Measurements from ENCODE around the gene UAP1L1.
"Not testable (repeated sequence)": the region's sequence is repeated elsewhere in the genome, so short reads cannot be mapped to it uniquely, and the experiment has no call there.

The UAP1L1 gene

DNA sequence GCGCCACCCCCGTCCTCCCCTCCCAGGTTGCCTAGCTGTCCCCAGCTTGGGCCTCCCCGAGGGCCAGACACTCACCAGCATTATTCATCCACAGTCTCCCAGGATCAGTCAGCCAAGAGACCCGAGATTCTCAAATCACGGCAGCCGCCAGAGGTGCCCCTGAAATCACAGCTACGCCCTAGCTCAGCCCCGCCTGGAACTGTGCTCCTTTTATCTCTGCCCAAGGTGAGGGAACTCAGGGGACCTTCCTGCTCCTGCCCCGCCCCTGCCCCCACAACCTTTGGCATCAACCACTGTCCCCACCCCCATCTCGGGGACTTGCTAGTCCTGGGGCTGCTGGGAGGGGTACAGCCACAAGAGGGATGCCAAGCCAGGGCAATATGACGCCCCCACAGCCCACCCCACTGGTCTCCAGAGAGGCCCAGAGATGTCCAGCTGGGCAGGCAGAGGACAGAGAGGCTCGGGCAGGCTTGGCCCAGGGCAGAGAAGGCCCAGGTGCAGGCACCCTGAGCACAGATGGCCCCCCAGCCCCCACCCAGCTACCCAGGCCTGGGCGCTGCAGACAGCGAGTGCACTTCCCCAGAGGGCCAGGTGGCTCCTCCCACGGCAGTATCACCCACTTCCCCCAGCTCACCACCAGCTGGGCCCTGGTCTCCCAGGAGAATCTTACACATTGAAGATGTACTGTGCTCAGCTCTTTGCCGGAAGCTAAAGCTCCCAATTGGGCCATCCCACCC, 45.2 kb upstream of the UAP1L1 start, which contains the start of gene FUT7:
TSS of gene FUT7 (minus strand) at position 185 of the 737 bp plus-strand sequence. CDS start at position 88, 97 bp downstream.
- no peak for DNase-seq
- Histone ChIP-seq H4K20me1 (ENCODE audit: insufficient read depth, low read length) (no peaks in the 10 kb centered on the region), H3K9ac (ENCODE audit: low read length) (no peak within 1 kb of the TSS), H2AFZ (ENCODE audit: low read length) (no peak within 1 kb of the TSS), H3K79me2 (ENCODE audit: low read length) (no peaks in the 10 kb centered on the region), H3K4me1 (ENCODE audit: low read length) (peaks cover 8% of the 10 kb centered on the region), H3K4me2 (ENCODE audit: low read depth, low read length) (no peak within 1 kb of the TSS), H3K9me2 (replicated peaks; ENCODE audit: insufficient read depth, low read length) (no peaks in the 10 kb centered on the region), H3K4me3 (ENCODE audit: low read length) (no peak within 1 kb of the TSS), H3F3A (ENCODE audit: insufficient read depth, low read length) (peaks cover 5% of the 10 kb centered on the region), H3K9me3 (replicated peaks; ENCODE audit: insufficient read depth, low read length) (no peaks in the 10 kb centered on the region), H3K27me3 (replicated peaks; ENCODE audit: insufficient read depth, low read length) (peaks cover 68% of the 10 kb centered on the region), H3K27ac (ENCODE audit: low read length) (no peak within 1 kb of the TSS), H3K36me3 (replicated peaks; ENCODE audit: insufficient read depth, low read length) (no peaks in the 10 kb centered on the region)
- TF ChIP-seq EZH2 (optimal IDR thresholded peaks at IDR 0.05; ENCODE audit: low read depth, low read length) (no peak), EZH2phosphoT487 (IDR thresholded peaks at IDR 0.05; ENCODE audit: low read length) (no peak)
- TF ChIP-seq, protein P1, sequence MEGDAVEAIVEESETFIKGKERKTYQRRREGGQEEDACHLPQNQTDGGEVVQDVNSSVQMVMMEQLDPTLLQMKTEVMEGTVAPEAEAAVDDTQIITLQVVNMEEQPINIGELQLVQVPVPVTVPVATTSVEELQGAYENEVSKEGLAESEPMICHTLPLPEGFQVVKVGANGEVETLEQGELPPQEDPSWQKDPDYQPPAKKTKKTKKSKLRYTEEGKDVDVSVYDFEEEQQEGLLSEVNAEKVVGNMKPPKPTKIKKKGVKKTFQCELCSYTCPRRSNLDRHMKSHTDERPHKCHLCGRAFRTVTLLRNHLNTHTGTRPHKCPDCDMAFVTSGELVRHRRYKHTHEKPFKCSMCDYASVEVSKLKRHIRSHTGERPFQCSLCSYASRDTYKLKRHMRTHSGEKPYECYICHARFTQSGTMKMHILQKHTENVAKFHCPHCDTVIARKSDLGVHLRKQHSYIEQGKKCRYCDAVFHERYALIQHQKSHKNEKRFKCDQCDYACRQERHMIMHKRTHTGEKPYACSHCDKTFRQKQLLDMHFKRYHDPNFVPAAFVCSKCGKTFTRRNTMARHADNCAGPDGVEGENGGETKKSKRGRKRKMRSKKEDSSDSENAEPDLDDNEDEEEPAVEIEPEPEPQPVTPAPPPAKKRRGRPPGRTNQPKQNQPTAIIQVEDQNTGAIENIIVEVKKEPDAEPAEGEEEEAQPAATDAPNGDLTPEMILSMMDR (IDR thresholded peaks at IDR 0.05; ENCODE audit: low read length) = no peak

DNA sequence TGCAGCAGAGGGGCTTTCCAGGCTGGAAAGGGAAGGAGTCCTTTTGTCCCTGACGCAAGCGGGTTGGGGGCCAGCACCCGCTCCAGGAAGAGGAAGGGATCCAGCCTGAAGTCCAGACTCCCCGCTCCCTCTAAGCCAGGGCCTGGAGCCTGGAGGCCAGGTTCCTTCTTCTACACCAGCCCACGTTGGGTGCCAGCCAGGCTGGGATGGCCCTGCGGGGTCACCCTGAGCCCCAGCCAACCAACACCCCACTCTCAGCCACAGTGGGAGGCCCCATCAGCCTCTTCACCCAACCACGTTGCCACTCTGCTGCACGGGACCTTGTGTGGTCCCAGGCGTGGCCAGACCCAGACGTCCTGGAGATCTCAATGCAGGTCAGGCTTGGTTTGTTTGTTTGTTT, 44.5 kb upstream of the UAP1L1 start:
- H3K9ac ChIP-seq (ENCODE audit: low read length) = no peak overlapping the region
- peaks cover 70% of the 10 kb centered on the region for H3K27me3 ChIP-seq (replicated peaks; ENCODE audit: insufficient read depth, low read length)
- H3K9me2 ChIP-seq (replicated peaks; ENCODE audit: insufficient read depth, low read length) = no peaks in the 10 kb centered on the region
- H3K9me3 ChIP-seq (replicated peaks; ENCODE audit: insufficient read depth, low read length) = no peaks in the 10 kb centered on the region
- no peak overlapping the region for H2AFZ ChIP-seq (ENCODE audit: low read length)
- peaks cover 8% of the 10 kb centered on the region for H3K4me1 ChIP-seq (ENCODE audit: low read length)
- peaks cover 5% of the 10 kb centered on the region for H3F3A ChIP-seq (ENCODE audit: insufficient read depth, low read length)
- no peak overlapping the region for H3K4me2 ChIP-seq (ENCODE audit: low read depth, low read length)
- H3K36me3 ChIP-seq (replicated peaks; ENCODE audit: insufficient read depth, low read length) = no peaks in the 10 kb centered on the region
- TF ChIP-seq, protein P1 (IDR thresholded peaks at IDR 0.05; ENCODE audit: low read length) = no peak
- TF ChIP-seq EZH2 (optimal IDR thresholded peaks at IDR 0.05; ENCODE audit: low read depth, low read length) (no peak), EZH2phosphoT487 (IDR thresholded peaks at IDR 0.05; ENCODE audit: low read length) (no peak)
- no peaks in the 10 kb centered on the region for H4K20me1 ChIP-seq (ENCODE audit: insufficient read depth, low read length)
- no peaks in the 10 kb centered on the region for H3K79me2 ChIP-seq (ENCODE audit: low read length)
- H3K27ac ChIP-seq (ENCODE audit: low read length) = no peak overlapping the region
- no peak for DNase-seq
- no peak overlapping the region for H3K4me3 ChIP-seq (ENCODE audit: low read length)

DNA sequence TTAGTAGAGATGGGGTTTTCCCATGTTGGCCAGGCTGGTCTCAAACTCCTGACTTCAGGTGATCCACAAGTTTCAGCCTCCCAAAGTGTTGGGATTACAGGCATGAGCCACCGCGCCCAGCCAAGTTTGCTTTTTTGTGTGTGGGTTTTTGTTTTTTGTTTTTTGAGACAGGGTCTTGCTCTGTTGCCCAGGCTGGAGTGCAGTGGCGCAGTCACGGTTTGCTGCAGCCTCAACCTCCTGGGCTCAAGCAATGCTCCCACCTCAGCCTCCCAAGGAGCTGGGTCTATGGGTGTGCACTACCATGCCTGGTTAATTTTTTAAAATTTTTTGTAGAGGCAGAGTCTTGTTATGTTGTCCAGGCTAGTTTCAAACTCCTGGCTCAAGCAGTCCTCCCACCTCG, 43.8 kb upstream of the UAP1L1 start:
- not testable (repeated sequence) for H3F3A ChIP-seq (ENCODE audit: insufficient read depth, low read length); H3K9ac ChIP-seq (ENCODE audit: low read length); H3K9me2 ChIP-seq (replicated peaks; ENCODE audit: insufficient read depth, low read length); H3K9me3 ChIP-seq (replicated peaks; ENCODE audit: insufficient read depth, low read length); H4K20me1 ChIP-seq (ENCODE audit: insufficient read depth, low read length); H3K27ac ChIP-seq (ENCODE audit: low read length); H3K79me2 ChIP-seq (ENCODE audit: low read length); DNase-seq; H3K36me3 ChIP-seq (replicated peaks; ENCODE audit: insufficient read depth, low read length); H3K4me2 ChIP-seq (ENCODE audit: low read depth, low read length); H3K4me3 ChIP-seq (ENCODE audit: low read length); H2AFZ ChIP-seq (ENCODE audit: low read length); H3K4me1 ChIP-seq (ENCODE audit: low read length)
- H3K27me3 ChIP-seq (replicated peaks; ENCODE audit: insufficient read depth, low read length) = peaks cover 70% of the 10 kb centered on the region

DNA sequence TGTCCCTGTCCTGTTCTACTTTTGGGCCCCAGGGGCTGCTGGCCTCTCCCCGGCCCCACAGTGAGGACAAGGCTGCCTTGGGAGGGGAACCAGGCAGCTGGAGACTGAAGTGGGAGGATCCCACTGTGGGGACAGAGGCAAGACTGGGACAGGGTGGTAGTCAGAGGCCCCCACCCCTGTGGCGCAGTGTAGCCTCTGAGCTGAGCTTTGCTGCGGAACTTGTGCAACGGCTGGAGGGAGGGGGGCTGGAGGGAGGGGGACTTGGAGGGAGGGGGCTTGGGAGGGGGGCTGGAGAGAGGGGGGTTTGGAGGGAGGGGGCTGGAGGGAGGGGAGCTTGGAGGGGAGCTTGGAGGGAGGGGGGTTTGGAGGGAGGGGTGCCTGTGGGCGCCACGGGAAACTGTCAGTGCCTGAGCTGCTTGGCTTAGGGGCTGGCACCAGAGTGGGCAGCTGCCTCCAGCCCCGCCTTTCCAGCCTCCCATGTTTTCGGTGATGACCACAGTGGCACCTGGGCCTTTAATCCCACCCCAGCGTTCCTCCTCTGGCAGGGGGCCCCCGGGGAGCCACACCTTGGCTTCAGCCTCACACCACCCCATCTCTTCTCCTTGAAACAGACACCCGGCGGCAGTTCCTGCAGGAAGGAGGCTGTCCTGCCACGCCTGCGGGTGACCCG, 43.1 kb upstream of the UAP1L1 start:
- Histone ChIP-seq H3K9me2 (replicated peaks; ENCODE audit: insufficient read depth, low read length) (no peaks in the 10 kb centered on the region), H3K4me3 (ENCODE audit: low read length) (no peak overlapping the region), H3K9ac (ENCODE audit: low read length) (no peak overlapping the region), H2AFZ (ENCODE audit: low read length) (no peak overlapping the region), H3K27ac (ENCODE audit: low read length) (no peak overlapping the region), H3K9me3 (replicated peaks; ENCODE audit: insufficient read depth, low read length) (no peaks in the 10 kb centered on the region), H3K4me2 (ENCODE audit: low read depth, low read length) (peak overlapping the region; percentile 7; the same call in 1 of the 2 replicates), H3K4me1 (ENCODE audit: low read length) (peaks cover 5% of the 10 kb centered on the region), H3K79me2 (ENCODE audit: low read length) (no peaks in the 10 kb centered on the region), H3F3A (ENCODE audit: insufficient read depth, low read length) (peaks cover 1% of the 10 kb centered on the region), H4K20me1 (ENCODE audit: insufficient read depth, low read length) (no peaks in the 10 kb centered on the region), H3K27me3 (replicated peaks; ENCODE audit: insufficient read depth, low read length) (peaks cover 77% of the 10 kb centered on the region), H3K36me3 (replicated peaks; ENCODE audit: insufficient read depth, low read length) (no peaks in the 10 kb centered on the region)
- no peak for DNase-seq
- TF ChIP-seq EZH2 (optimal IDR thresholded peaks at IDR 0.05; ENCODE audit: low read depth, low read length) = no peak
- no peak for TF ChIP-seq EZH2phosphoT487 (IDR thresholded peaks at IDR 0.05; ENCODE audit: low read length)
- TF ChIP-seq, protein P1 (IDR thresholded peaks at IDR 0.05; ENCODE audit: low read length) = no peak
